ENCODE data around the gene PPP1R7. TPM values are rescaled to one million over a fixed set of nuclear protein-coding genes. Genes with fewer than 3 reads are reported as not detected.

The PPP1R7 gene
- polyA plus RNA-seq, 1 of the 3 experiments (the other 2 are of a cell fraction): 56.9 TPM

- no peaks in the 10 kb centered on the region for H3K79me2 ChIP-seq (ENCODE audit: insufficient read depth)
- no peak overlapping the region for H3K4me2 ChIP-seq
- no peaks in the 10 kb centered on the region for H3K9me2 ChIP-seq
- 65% methylated on average over 9 of the region's 9 CpGs for WGBS (ENCODE audit: low lambda C conversion rate)
- no peak overlapping the region for H3K9ac ChIP-seq
- no peaks in the 10 kb centered on the region for H4K20me1 ChIP-seq (ENCODE audit: insufficient read depth)
- no peaks in the 10 kb centered on the region for H3K27me3 ChIP-seq (ENCODE audit: insufficient read depth)
- H3K4me1 ChIP-seq (ENCODE audit: control insufficient read depth in 1 of 2, insufficient read depth in 2 of 2, low read depth in 1 of 2, low read length in 1 of 2): no peaks in the 10 kb centered on the region
- DNase-seq: no peak
- no peak overlapping the region for H3K27ac ChIP-seq (ENCODE audit: low read depth in 2 of 2, low read length in 1 of 2)
- H2AFZ ChIP-seq (ENCODE audit: low read depth): no peak overlapping the region
- TF ChIP-seq FOXJ3 (CRISPR knock-in tag; IDR thresholded peaks at IDR 0.05): no peak
- no peak overlapping the region for H3K4me3 ChIP-seq (ENCODE audit: low read depth in 2 of 2, low read length in 1 of 2)
- H3F3A ChIP-seq (replicated peaks; ENCODE audit: insufficient read depth): no peaks in the 10 kb centered on the region
- no peaks in the 10 kb centered on the region for H3K9me3 ChIP-seq
- ChIA-PET POLR2A (no interaction called here), CTCF (no interaction called here)
- H3K36me3 ChIP-seq (replicated peaks in 1 of 2; ENCODE audit: control insufficient read depth in 1 of 2, insufficient read depth in 2 of 2, low read length in 1 of 2): peaks cover 0 to 4% of the 10 kb centered on the region in 2 experiments
Measured at GRCh38 chr2:241184901-241185300, 34.6 kb downstream of the PPP1R7 start.

- Histone ChIP-seq H3K36me3 (replicated peaks in 1 of 2; ENCODE audit: control insufficient read depth in 1 of 2, insufficient read depth in 2 of 2, low read length in 1 of 2) (peaks cover 0 to 4% of the 10 kb centered on the region in 2 experiments), H3K27me3 (ENCODE audit: insufficient read depth) (no peaks in the 10 kb centered on the region), H3K9me3 (no peaks in the 10 kb centered on the region), H3K9me2 (no peaks in the 10 kb centered on the region), H3K9ac (no peak overlapping the region), H3F3A (replicated peaks; ENCODE audit: insufficient read depth) (no peaks in the 10 kb centered on the region), H3K27ac (ENCODE audit: low read depth in 2 of 2, low read length in 1 of 2) (no peak overlapping the region), H4K20me1 (ENCODE audit: insufficient read depth) (no peaks in the 10 kb centered on the region), H3K4me3 (ENCODE audit: low read depth in 2 of 2, low read length in 1 of 2) (no peak overlapping the region), H2AFZ (ENCODE audit: low read depth) (no peak overlapping the region), H3K79me2 (ENCODE audit: insufficient read depth) (no peaks in the 10 kb centered on the region), H3K4me2 (no peak overlapping the region), H3K4me1 (ENCODE audit: control insufficient read depth in 1 of 2, insufficient read depth in 2 of 2, low read depth in 1 of 2, low read length in 1 of 2) (no peaks in the 10 kb centered on the region)
- DNase-seq: no peak
- 90% methylated on average over 9 of the region's 11 CpGs for WGBS (ENCODE audit: low lambda C conversion rate)
- ChIA-PET POLR2A (no interaction called here), CTCF (no interaction called here)
- TF ChIP-seq MEF2A (IDR thresholded peaks at IDR 0.05; ENCODE audit: borderline replicate concordance, low read depth): no peak
- no peak for TF ChIP-seq TEAD4 (IDR thresholded peaks at IDR 0.05; ENCODE audit: borderline replicate concordance, insufficient read depth)
- TF ChIP-seq NRF1 (IDR thresholded peaks at IDR 0.05; ENCODE audit: low read depth, low read length): no peak
- no peak for TF ChIP-seq YY1 (IDR thresholded peaks at IDR 0.05; ENCODE audit: low read depth)
- TF ChIP-seq FOXJ3 (CRISPR knock-in tag; IDR thresholded peaks at IDR 0.05): no peak
- TF ChIP-seq RAD21 (IDR thresholded peaks at IDR 0.05; ENCODE audit: low read length): no peak
- TF ChIP-seq MXI1 (IDR thresholded peaks at IDR 0.05; ENCODE audit: low read depth, low read length): no peak
- no peak for TF ChIP-seq GATA2 (CRISPR knock-in tag; IDR thresholded peaks at IDR 0.05)
- no peak for TF ChIP-seq ZBTB33 (IDR thresholded peaks at IDR 0.05; ENCODE audit: borderline replicate concordance, low read depth)
- no peak for TF ChIP-seq RFX5 (IDR thresholded peaks at IDR 0.05; ENCODE audit: low read length)
- no peak for TF ChIP-seq EZH2phosphoT487 (IDR thresholded peaks at IDR 0.05; ENCODE audit: borderline replicate concordance, low read depth)
- no peak for TF ChIP-seq FOSL2 (IDR thresholded peaks at IDR 0.05; ENCODE audit: borderline replicate concordance, low read depth)
- TF ChIP-seq MAX (IDR thresholded peaks at IDR 0.05; ENCODE audit: low read depth): no peak
- TF ChIP-seq RCOR1 (IDR thresholded peaks at IDR 0.05; ENCODE audit: low read length): no peak
- TF ChIP-seq GABPA (IDR thresholded peaks at IDR 0.05; ENCODE audit: low read depth): no peak
- no peak for TF ChIP-seq SMC3 (IDR thresholded peaks at IDR 0.05; ENCODE audit: low read depth, low read length)
- no peak for TF ChIP-seq CHD2 (IDR thresholded peaks at IDR 0.05; ENCODE audit: low read length, partially characterized antibody)
- TF ChIP-seq JUND (IDR thresholded peaks at IDR 0.05): no peak
- TF ChIP-seq NFIC (IDR thresholded peaks at IDR 0.05; ENCODE audit: borderline replicate concordance): no peak
Measured at GRCh38 chr2:241185961-241186360, 35.7 kb downstream of the PPP1R7 start.
